OCI-LY1 (cell line): ENCODE results near the gene C22orf23.

Source experiments
- H2AFZ ChIP-seq: fragments of 200-600 bp; sonication (generic), shearing (Covaris generic); 2 replicates; pipeline ENCODE4 v1.6.0; 2014; ENCODE audit warnings: antibody characterized with exemption, mild to moderate bottlenecking, low read length
- H3F3A ChIP-seq: fragments of 200-600 bp; sonication (generic), shearing (Covaris generic); 2 replicates; pipeline ENCODE4 v1.6.0; 2014; ENCODE audit warnings: mild to moderate bottlenecking, antibody characterized with exemption, low read length, moderate library complexity; ENCODE audit not compliant: insufficient read depth
- H3K27ac ChIP-seq: fragments of 200-600 bp; sonication (generic); 2 replicates; pipeline ENCODE4 v1.5.1; 2014; ENCODE audit warnings: low read length, mixed run types, mild to moderate bottlenecking, low read depth; ENCODE audit not compliant: poor library complexity, severe bottlenecking
- H3K27me3 ChIP-seq: fragments of 200-600 bp; sonication (generic); 2 replicates; pipeline ENCODE4 v1.6.0; 2014; ENCODE audit warnings: antibody characterized with exemption, mild to moderate bottlenecking, low read length, moderate library complexity; ENCODE audit not compliant: insufficient read depth
- H3K36me3 ChIP-seq: fragments of 200-600 bp; sonication (generic); 2 replicates; pipeline ENCODE4 v1.6.1; 2014; ENCODE audit warnings: mild to moderate bottlenecking, antibody characterized with exemption, low read length, moderate library complexity, mixed read lengths; ENCODE audit not compliant: insufficient read depth
- H3K4me1 ChIP-seq: fragments of 200-600 bp; sonication (generic); 2 replicates; pipeline ENCODE4 v1.5.1; 2014; ENCODE audit warnings: mild to moderate bottlenecking, low read length, moderate library complexity; ENCODE audit not compliant: insufficient read depth, severe bottlenecking
- H3K4me2 ChIP-seq: fragments of 200-600 bp; sonication (generic), shearing (Covaris generic); 2 replicates; pipeline ENCODE4 v1.6.1; 2014; ENCODE audit warnings: low read length
- H3K4me3 ChIP-seq: fragments of 200-600 bp; sonication (generic); 2 replicates; pipeline ENCODE4 v1.5.1; 2014; ENCODE audit warnings: low read length, low read depth, mild to moderate bottlenecking, mixed read lengths; ENCODE audit not compliant: poor library complexity, severe bottlenecking
- H3K79me2 ChIP-seq: fragments of 200-600 bp; shearing (Covaris generic); 2 replicates; pipeline ENCODE4 v1.6.1; 2016; ENCODE audit warnings: mixed run types, low read length, mixed read lengths; ENCODE audit not compliant: insufficient read depth
- H3K9ac ChIP-seq: fragments of 200-600 bp; sonication (generic), shearing (Covaris generic); 2 replicates; pipeline ENCODE4 v1.6.1; 2014; ENCODE audit warnings: mild to moderate bottlenecking, low read length, mixed read lengths
- H3K9me2 ChIP-seq: fragments of 200-600 bp; sonication (generic), shearing (Covaris generic); 2 replicates; pipeline ENCODE4 v1.6.1; 2014; ENCODE audit warnings: low read depth, mild to moderate bottlenecking, low read length, mixed read lengths
- H3K9me3 ChIP-seq: fragments of 200-600 bp; shearing (Covaris generic); 2 replicates; pipeline ENCODE4 v1.6.1; 2014; ENCODE audit warnings: low read length, mixed read lengths
- H4K20me1 ChIP-seq: fragments of 200-600 bp; sonication (generic), shearing (Covaris generic); 2 replicates; pipeline ENCODE4 v1.6.0; 2016; ENCODE audit warnings: mild to moderate bottlenecking, low read length; ENCODE audit not compliant: insufficient read depth
- EZH2 ChIP-seq: fragments of 200-600 bp; sonication (generic), shearing (Covaris generic); IDR thresholded peaks from 2 replicates; pipeline ENCODE4 v1.8.0; 2017; ENCODE audit warnings: borderline replicate concordance, mixed run types, mild to moderate bottlenecking, antibody characterized with exemption, low read length, moderate library complexity, mixed read lengths
- TF ChIP-seq, protein P1 (sequence below): fragments of 200-600 bp; sonication (generic), shearing (Covaris generic); IDR thresholded peaks from 2 replicates; pipeline ENCODE4 v1.5.1; 2017; ENCODE audit warnings: mild to moderate bottlenecking, antibody characterized with exemption, low read length, moderate library complexity, mixed read lengths

Gene C22orf23

DNA sequence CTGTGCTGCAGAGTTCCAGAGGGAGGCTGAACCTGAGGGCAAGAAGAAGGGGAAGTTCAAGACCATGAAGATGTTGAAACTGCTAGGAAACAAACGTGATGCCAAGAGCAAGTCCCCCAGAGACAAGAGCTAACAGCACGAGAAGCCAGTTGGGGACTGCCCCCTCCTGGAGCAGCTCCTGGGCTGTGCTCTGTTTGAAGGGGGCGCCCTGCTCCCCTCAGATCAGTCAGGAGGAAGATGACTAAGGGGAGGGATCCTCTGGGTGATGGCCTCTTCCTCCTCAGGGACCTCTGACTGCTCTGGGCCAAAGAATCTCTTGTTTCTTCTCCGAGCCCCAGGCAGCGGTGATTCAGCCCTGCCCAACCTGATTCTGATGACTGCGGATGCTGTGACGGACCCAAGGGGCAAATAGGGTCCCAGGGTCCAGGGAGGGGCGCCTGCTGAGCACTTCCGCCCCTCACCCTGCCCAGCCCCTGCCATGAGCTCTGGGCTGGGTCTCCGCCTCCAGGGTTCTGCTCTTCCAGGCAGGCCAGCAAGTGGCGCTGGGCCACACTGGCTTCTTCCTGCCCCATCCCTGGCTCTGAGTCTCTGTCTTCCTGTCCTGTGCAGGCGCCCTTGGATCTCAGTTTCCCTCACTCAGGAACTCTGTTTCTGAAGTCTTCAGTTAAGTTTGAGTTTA lies 12.6 kb downstream of the C22orf23 start:
- Histone ChIP-seq H3K9me2 (no peaks in the 10 kb centered on the region), H3K9ac (no peak overlapping the region), H3K9me3 (no peaks in the 10 kb centered on the region), H3K27ac (no peak overlapping the region), H3K79me2 (no peaks in the 10 kb centered on the region), H3K4me2 (no peak overlapping the region), H3K4me3 (no peak overlapping the region), H3K4me1 (no peaks in the 10 kb centered on the region), H3K27me3 (no peaks in the 10 kb centered on the region), H4K20me1 (no peaks in the 10 kb centered on the region), H3F3A (no peaks in the 10 kb centered on the region), H2AFZ (no peak overlapping the region), H3K36me3 (peaks cover 23% of the 10 kb centered on the region; the same call in 1 of the 2 replicates)
- TF ChIP-seq, protein P1, sequence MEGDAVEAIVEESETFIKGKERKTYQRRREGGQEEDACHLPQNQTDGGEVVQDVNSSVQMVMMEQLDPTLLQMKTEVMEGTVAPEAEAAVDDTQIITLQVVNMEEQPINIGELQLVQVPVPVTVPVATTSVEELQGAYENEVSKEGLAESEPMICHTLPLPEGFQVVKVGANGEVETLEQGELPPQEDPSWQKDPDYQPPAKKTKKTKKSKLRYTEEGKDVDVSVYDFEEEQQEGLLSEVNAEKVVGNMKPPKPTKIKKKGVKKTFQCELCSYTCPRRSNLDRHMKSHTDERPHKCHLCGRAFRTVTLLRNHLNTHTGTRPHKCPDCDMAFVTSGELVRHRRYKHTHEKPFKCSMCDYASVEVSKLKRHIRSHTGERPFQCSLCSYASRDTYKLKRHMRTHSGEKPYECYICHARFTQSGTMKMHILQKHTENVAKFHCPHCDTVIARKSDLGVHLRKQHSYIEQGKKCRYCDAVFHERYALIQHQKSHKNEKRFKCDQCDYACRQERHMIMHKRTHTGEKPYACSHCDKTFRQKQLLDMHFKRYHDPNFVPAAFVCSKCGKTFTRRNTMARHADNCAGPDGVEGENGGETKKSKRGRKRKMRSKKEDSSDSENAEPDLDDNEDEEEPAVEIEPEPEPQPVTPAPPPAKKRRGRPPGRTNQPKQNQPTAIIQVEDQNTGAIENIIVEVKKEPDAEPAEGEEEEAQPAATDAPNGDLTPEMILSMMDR = no peak
- no peak for TF ChIP-seq EZH2

DNA sequence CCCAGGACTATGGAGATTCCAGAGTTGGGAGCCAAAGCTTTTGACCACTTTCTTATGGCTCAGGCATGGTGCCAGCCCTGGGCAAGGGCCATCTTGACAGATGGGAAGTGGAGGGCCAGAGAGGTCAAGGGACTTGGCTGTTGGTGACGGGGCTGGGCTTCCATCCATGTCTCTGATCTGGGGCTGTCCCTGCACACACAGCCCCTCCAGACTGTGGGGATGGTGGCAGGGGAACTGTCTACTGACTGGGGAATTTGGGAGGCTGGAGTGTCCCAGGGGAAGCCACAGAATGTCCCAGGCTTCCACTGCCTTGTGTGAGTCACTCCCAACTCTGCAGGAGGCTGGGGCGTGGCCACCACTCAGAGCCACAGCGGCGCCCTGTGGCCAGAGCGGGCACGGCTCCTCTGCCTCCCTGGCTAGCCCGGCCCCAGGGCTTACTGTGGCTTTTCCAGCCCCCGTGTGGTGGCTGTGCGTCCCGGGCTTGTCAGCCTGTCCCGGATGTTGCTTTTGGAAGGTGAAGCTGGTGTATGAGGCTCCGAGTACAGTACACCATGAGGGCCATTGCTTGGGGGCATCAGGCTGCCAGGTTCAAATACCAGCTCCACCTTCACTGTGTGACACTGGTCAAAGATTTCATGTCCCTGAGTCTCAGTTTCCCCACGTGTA lies 19.6 kb downstream of the C22orf23 start:
- Histone ChIP-seq H3K36me3 (peaks cover 22% of the 10 kb centered on the region; the same call in 1 of the 2 replicates), H3K4me2 (no peak overlapping the region; the same call in 1 of the 2 replicates), H3K4me1 (no peaks in the 10 kb centered on the region), H3K27me3 (no peaks in the 10 kb centered on the region), H4K20me1 (no peaks in the 10 kb centered on the region), H3K9me3 (no peaks in the 10 kb centered on the region), H3F3A (no peaks in the 10 kb centered on the region), H3K9ac (no peak overlapping the region), H3K79me2 (no peaks in the 10 kb centered on the region), H2AFZ (no peak overlapping the region), H3K4me3 (no peak overlapping the region), H3K9me2 (no peaks in the 10 kb centered on the region), H3K27ac (no peak overlapping the region)
- TF ChIP-seq, protein P1 = peak; percentile 97
- TF ChIP-seq EZH2 = no peak

DNA sequence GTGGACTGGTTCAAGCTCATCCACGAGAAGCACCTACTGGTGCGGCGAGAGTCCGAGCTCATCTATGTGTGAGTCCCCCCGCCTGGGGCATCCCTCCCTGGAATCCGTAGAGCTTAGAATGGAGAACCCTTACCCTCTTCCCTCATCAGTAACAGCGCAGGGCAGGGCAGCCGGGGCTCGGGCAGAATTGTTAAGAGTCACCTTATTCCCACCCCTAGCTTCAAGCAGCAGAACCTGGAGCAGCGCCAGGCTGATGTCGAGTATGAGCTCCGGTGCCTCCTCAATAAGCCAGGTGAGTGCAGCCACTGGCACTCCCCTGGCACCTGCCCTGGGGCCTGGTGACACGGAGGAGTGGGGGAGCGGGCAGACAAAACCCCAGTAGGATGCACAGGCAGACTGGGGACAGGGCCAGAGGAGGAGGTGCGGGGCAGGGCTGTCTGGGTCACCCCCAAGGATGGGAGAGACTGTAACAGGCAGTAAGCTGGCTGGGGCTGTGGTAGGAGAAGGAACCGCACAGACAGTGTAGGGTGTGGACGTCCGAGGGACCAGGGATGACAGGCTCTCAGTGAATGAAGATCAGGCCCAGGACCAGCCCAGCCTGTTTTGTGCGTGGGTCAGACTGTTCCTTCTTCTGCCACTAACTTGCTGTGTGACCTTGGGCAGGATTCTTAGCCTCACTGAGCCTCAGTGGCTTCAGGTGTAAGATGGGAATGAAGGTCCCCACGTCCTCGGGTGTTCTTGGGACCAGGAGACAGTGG lies 20.4 kb downstream of the C22orf23 start:
- Histone ChIP-seq H2AFZ (no peak overlapping the region), H3K27ac (no peak overlapping the region), H3K4me3 (no peak overlapping the region), H3K9me3 (no peaks in the 10 kb centered on the region), H3K9ac (no peak overlapping the region), H3K4me2 (no peak overlapping the region), H4K20me1 (no peaks in the 10 kb centered on the region), H3F3A (no peaks in the 10 kb centered on the region), H3K9me2 (no peaks in the 10 kb centered on the region), H3K27me3 (no peaks in the 10 kb centered on the region), H3K36me3 (peaks cover 22% of the 10 kb centered on the region; the same call in 1 of the 2 replicates), H3K79me2 (no peaks in the 10 kb centered on the region), H3K4me1 (no peaks in the 10 kb centered on the region)
- TF ChIP-seq EZH2 = no peak
